Neuron (in vitro differentiated cells): Measurements from ENCODE around the gene TCIRG1.

ENCODE experiments used
- H2AFZ ChIP-seq: one replicate; pipeline ENCODE4 v1.6.1; 2013; ENCODE audit warnings: low read depth, mild to moderate bottlenecking, inconsistent platforms, low read length, moderate library complexity
- H3K27me3 ChIP-seq: one replicate; pipeline ENCODE4 v1.6.1; 2013; ENCODE audit warnings: low read length; ENCODE audit not compliant: insufficient read depth
- H3K36me3 ChIP-seq: one replicate; pipeline ENCODE4 v1.6.1; 2013; ENCODE audit warnings: low read length; ENCODE audit not compliant: insufficient read depth
- H3K4me1 ChIP-seq: one replicate; pipeline ENCODE4 v1.6.1; 2013; ENCODE audit warnings: low read length; ENCODE audit not compliant: insufficient read depth
- H3K4me3 ChIP-seq: 2 replicates; pipeline ENCODE4 v1.5.1; 2013; ENCODE audit warnings: mild to moderate bottlenecking, low read length, moderate library complexity
- H3K9me3 ChIP-seq: one replicate; pipeline ENCODE4 v1.6.1; 2013; ENCODE audit warnings: low read length

The TCIRG1 gene

GRCh38 chr11:68049509-68050370 lies 10.9 kb downstream of the TCIRG1 start:
- Histone ChIP-seq H3K27me3 (no peaks in the 10 kb centered on the region), H3K9me3 (no peaks in the 10 kb centered on the region), H3K4me1 (no peaks in the 10 kb centered on the region), H3K36me3 (no peaks in the 10 kb centered on the region), H3K4me3 (no peak overlapping the region), H2AFZ (no peak overlapping the region)

DNA sequence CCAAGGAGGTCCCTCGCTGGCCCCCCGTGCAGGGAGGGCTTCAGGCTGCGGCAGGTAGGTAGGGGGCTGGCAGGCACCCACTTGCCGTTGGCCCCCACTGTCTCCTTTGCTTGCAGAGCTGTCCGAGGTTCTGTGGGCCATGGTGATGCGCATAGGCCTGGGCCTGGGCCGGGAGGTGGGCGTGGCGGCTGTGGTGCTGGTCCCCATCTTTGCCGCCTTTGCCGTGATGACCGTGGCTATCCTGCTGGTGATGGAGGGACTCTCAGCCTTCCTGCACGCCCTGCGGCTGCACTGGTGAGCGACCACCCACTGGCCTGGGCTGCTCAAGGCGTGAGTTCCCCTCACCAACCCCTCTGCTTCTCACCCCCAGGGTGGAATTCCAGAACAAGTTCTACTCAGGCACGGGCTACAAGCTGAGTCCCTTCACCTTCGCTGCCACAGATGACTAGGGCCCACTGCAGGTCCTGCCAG lies 11.6 kb downstream of the TCIRG1 start:
- no peaks in the 10 kb centered on the region for H3K4me1 ChIP-seq
- no peaks in the 10 kb centered on the region for H3K36me3 ChIP-seq
- no peak overlapping the region for H2AFZ ChIP-seq
- no peaks in the 10 kb centered on the region for H3K9me3 ChIP-seq
- H3K4me3 ChIP-seq = no peak overlapping the region
- no peaks in the 10 kb centered on the region for H3K27me3 ChIP-seq

DNA sequence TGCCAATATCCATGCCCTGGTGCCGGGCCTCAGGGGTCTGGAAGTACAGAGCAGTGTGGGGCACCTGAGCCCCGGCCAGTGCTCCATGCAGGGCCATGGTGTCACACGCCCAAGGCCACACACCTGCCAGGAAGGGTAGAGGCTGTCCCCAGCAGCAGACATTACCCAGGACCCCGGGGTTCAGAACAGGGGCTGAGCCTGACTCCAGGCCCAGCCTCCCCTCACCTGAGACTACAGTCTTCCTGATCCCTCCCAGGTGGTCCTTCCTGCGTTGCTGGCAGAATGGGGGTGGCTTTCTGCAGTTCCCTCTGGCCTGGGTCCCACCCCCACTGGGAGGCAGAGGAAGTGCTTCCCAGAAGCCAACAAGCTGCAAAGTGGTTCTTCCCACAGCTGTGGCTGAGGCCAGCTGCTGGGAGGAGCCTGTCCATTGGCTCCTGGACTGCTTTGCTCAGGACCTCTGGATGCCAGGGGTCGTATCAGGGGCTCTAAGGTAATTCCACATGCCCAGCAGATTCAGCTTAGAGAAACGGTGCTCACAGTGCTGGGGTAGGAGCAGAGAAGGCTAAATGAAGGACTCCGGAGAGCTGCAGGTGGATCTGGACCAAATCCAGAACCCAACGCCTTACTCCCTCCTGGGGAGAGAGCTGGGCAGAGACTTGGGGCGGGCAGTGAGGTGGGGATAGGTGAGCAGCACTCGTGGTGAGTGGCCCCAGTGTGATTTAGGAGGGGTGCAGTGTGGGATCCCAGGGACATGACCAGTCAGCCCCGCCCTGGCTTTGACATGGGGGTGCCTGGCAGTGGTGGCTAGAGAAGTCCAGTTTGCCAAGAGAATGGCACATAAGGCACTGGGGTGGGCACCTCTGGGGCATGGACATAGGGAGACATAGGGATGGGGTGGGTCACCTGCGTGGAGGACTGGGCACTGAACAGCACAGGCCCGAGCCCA lies 12.6 kb downstream of the TCIRG1 start:
- Histone ChIP-seq H3K9me3 (no peaks in the 10 kb centered on the region), H3K27me3 (no peaks in the 10 kb centered on the region), H3K4me3 (no peak overlapping the region), H3K4me1 (no peaks in the 10 kb centered on the region), H2AFZ (no peak overlapping the region), H3K36me3 (no peaks in the 10 kb centered on the region)

DNA sequence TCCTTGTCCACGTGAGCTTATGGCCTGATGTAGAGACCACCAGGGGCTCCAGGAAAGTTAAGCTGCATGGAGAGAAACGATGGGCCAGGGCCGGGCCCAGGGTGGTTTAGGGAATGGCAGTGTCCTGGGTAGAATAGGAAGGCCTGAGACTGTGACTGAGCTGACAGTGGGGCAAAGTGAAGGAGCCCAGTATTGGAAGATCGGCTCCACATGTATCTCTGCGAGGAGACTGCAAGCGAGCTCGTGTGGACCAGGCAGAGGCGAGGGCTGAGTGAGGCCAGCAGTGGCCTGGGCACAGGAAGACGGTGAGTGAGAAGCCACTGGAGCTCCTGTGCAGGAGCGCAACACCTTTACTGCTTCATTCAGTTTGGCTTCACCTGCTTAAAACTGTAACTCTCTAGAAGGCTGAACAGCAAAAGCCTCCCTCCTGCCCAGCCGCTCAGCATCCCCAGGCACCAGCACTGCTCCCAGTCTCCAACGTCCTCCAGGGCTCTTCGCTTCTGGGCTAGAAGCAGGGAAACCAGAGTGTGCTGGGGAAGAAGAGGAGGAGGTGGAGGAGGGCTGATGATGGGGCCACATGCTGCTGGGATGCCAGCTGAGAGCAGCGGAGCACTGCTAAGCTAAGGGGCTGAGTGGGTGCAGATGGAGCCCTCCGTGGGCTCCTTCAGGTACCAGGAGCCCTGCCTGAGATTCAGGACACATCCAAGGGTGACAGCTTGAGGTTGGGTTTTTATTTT lies 13.5 kb downstream of the TCIRG1 start:
- H3K36me3 ChIP-seq = no peaks in the 10 kb centered on the region
- no peak overlapping the region for H2AFZ ChIP-seq
- H3K4me1 ChIP-seq = no peaks in the 10 kb centered on the region
- no peaks in the 10 kb centered on the region for H3K27me3 ChIP-seq
- H3K4me3 ChIP-seq = no peak overlapping the region
- no peaks in the 10 kb centered on the region for H3K9me3 ChIP-seq

DNA sequence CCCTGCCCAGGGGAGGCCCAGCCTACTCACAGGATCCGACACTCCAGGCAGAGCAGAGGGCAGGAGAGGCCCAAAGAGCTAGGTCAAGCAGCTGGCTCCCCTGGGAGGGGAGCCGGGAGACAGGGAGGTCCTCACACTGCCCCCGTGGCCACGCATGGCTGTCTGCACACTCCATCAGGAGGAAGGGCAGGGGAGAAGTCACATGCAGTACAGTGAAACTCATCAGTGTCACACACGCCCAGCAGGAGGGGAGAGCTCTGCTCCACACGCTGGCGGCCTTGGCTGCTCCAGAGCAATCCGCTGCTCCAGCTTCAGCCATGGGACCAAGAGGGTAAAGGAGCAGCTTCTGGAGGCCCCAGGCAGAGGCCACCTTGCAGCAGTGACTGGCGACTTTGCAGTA lies 14.3 kb downstream of the TCIRG1 start:
- Histone ChIP-seq H3K9me3 (no peaks in the 10 kb centered on the region), H3K27me3 (no peaks in the 10 kb centered on the region), H2AFZ (no peak overlapping the region), H3K4me3 (no peak overlapping the region), H3K36me3 (peaks cover 4% of the 10 kb centered on the region), H3K4me1 (no peaks in the 10 kb centered on the region)

- Histone ChIP-seq H3K27me3 (no peaks in the 10 kb centered on the region), H3K9me3 (no peaks in the 10 kb centered on the region), H3K4me3 (no peak overlapping the region), H2AFZ (no peak overlapping the region), H3K4me1 (no peaks in the 10 kb centered on the region), H3K36me3 (peaks cover 10% of the 10 kb centered on the region)
Observed at GRCh38 chr11:68053981-68054812, 15.4 kb downstream of the TCIRG1 start.

DNA sequence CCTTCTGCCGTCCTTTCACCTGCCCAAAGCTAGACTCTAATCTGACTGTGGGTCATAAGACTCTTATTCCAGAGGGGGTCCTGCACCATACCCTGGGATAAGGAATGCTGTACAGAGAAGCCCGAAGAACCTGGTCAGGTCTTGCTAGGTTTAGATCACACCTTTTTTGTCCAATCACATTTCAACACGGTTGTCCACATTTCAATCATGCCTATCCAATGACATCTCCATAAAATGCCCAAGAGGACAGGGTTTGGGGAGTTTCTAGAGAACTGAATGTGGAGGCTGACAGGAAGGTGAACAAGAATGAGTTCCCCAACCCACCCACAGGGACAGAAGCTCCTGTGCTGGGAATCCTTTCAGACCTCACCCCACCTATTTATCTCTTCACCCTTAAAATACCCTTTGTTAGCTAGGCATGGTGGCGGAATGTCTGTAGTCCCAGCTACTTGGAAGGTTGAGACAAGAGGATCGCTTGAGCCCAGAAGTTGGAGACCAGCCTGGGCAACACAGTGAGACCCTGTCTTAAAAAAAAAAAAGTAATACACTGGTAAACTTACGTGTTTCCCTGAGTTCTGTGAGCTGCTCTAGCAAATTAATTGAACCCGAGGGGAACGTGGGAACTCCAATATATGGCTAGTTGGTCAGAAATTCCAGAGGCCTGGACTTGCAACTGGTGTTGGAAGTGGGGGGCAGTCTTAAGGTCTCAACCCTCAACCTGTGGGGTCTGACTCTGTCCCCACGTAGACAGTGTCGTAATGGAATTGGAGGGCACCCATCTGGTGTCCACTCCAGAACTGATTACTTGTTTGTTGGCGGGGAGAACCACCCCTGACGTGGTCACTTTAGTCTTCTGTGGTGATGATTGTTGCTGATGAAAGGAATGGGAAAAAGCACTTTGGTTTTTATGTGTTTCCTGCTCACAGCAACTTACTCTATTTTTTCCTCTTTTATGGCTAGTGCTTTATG lies 17.8 kb downstream of the TCIRG1 start:
- Histone ChIP-seq H3K27me3 (no peaks in the 10 kb centered on the region), H3K4me3 (no peak overlapping the region), H3K9me3 (peaks cover 2% of the 10 kb centered on the region), H2AFZ (no peak overlapping the region), H3K4me1 (no peaks in the 10 kb centered on the region), H3K36me3 (peaks cover 22% of the 10 kb centered on the region)

DNA sequence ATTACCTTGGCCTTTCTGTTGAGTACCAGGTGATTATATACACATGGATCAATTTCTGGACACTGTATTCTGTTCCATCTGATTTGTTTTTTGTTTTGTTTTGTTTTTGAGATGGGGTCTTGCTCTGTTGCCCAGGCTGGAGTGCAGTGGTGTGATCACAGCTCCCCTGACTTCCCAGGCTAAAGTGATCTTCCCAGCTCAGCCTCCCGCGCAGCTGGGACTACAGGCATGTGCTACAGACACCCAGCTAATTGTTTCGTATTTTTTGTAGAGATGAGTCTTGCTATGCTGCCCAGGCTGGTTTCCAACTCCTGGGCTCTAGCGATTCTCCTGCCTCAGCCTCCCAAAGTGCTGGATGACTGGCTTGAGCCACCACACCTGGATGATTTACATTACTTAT lies 19.0 kb downstream of the TCIRG1 start:
- H3K4me1 ChIP-seq = no peaks in the 10 kb centered on the region
- peaks cover 2% of the 10 kb centered on the region for H3K9me3 ChIP-seq
- peaks cover 34% of the 10 kb centered on the region for H3K36me3 ChIP-seq
- H2AFZ ChIP-seq = no peak overlapping the region
- H3K4me3 ChIP-seq = no peak overlapping the region
- H3K27me3 ChIP-seq = no peaks in the 10 kb centered on the region

GRCh38 chr11:68061508-68061907 lies 22.7 kb downstream of the TCIRG1 start:
- no peaks in the 10 kb centered on the region for H3K27me3 ChIP-seq
- no peak overlapping the region for H2AFZ ChIP-seq
- no peaks in the 10 kb centered on the region for H3K4me1 ChIP-seq
- no peak overlapping the region for H3K4me3 ChIP-seq
- H3K9me3 ChIP-seq = peaks cover 2% of the 10 kb centered on the region
- H3K36me3 ChIP-seq = peaks cover 65% of the 10 kb centered on the region

- Histone ChIP-seq H3K27me3 (no peaks in the 10 kb centered on the region), H3K9me3 (no peaks in the 10 kb centered on the region), H3K4me1 (no peaks in the 10 kb centered on the region), H3K36me3 (peaks cover 82% of the 10 kb centered on the region), H3K4me3 (no peak overlapping the region), H2AFZ (no peak overlapping the region)
Observed at GRCh38 chr11:68064926-68065325, 26.1 kb downstream of the TCIRG1 start.

DNA sequence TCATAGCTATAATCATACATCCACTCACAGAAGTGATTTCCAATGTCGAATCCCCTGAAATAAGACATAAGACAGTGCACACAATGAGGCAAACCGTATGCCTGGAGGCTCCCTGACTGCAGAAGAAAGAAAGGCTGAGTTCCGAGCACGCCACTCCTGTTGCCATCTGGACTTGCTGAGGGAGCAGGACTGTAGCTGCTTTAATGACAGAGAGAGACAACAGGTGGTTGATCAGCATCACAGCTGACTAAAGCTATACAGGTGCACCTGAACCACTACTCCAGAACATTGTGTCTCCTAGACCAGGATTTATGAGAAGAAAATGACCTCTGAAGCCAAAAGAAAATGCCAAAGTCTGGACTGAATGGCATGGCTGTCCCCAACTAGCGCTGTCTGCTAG lies 27.0 kb downstream of the TCIRG1 start:
- no peaks in the 10 kb centered on the region for H3K9me3 ChIP-seq
- no peak overlapping the region for H2AFZ ChIP-seq
- no peaks in the 10 kb centered on the region for H3K27me3 ChIP-seq
- H3K4me1 ChIP-seq = no peaks in the 10 kb centered on the region
- no peak overlapping the region for H3K4me3 ChIP-seq
- peaks cover 86% of the 10 kb centered on the region for H3K36me3 ChIP-seq
